ENCODE results near the gene EFHC1. TPM values are rescaled to one million over a fixed set of nuclear protein-coding genes. Genes with fewer than 3 reads are reported as not detected.
A peak's percentile ranks its signal among the peaks of the same experiment; 100 is the strongest.

The EFHC1 gene
- total and polyA plus RNA-seq, 2 donors = 27.8 to 75.6 TPM

- H3K9me3 ChIP-seq (ENCODE audit: control insufficient read depth in 2 of 2, insufficient read depth in 1 of 2, low read length in 1 of 2) = no peaks in the 10 kb centered on the region
- no peak overlapping the region for H3K27ac ChIP-seq (ENCODE audit: low read depth in 1 of 2, low read length in 1 of 2)
- peaks cover 11 to 15% of the 10 kb centered on the region in 2 donors for H3K36me3 ChIP-seq (ENCODE audit: control insufficient read depth in 2 of 2, insufficient read depth in 2 of 2, low read length in 1 of 2)
- peak in 2 of 9 donors; percentile 51 to 72 for DNase-seq (ENCODE audit: low read depth in 6 of 9, low spot score in 9 of 9)
- H3K4me3 ChIP-seq (ENCODE audit: low read length in 2 of 2) = no peak overlapping the region
- H3K27me3 ChIP-seq (ENCODE audit: control insufficient read depth in 2 of 2, insufficient read depth in 1 of 2, low read length in 1 of 2) = no peaks in the 10 kb centered on the region
- H3K4me1 ChIP-seq (ENCODE audit: control insufficient read depth in 2 of 2, insufficient read depth in 2 of 2, low read length in 2 of 2) = no peaks in the 10 kb centered on the region
These were observed 12.7 kb upstream of the EFHC1 start for GRCh38 chr6:52407467-52407866.

GRCh38 chr6:52409499-52409898 lies 10.6 kb upstream of the EFHC1 start:
- Histone ChIP-seq H3K9me3 (ENCODE audit: control insufficient read depth in 2 of 2, insufficient read depth in 1 of 2, low read length in 1 of 2) (no peaks in the 10 kb centered on the region), H3K4me1 (ENCODE audit: control insufficient read depth in 2 of 2, insufficient read depth in 2 of 2, low read length in 2 of 2) (no peaks in the 10 kb centered on the region), H3K27me3 (ENCODE audit: control insufficient read depth in 2 of 2, insufficient read depth in 1 of 2, low read length in 1 of 2) (no peaks in the 10 kb centered on the region), H3K4me3 (ENCODE audit: low read length in 2 of 2) (no peak overlapping the region), H3K27ac (ENCODE audit: low read depth in 1 of 2, low read length in 1 of 2) (no peak overlapping the region), H3K36me3 (ENCODE audit: control insufficient read depth in 2 of 2, insufficient read depth in 2 of 2, low read length in 1 of 2) (peaks cover 0 to 2% of the 10 kb centered on the region in 2 donors)
- WGBS = 90% methylated on average over 1 of the region's 1 CpG
- no peak for DNase-seq (ENCODE audit: low read depth in 6 of 9, low spot score in 9 of 9)

- H3K9me3 ChIP-seq (ENCODE audit: control insufficient read depth in 2 of 2, insufficient read depth in 1 of 2, low read length in 1 of 2) = no peaks in the 10 kb centered on the region
- no peak overlapping the region for H3K27ac ChIP-seq (ENCODE audit: low read depth in 1 of 2, low read length in 1 of 2)
- H3K27me3 ChIP-seq (ENCODE audit: control insufficient read depth in 2 of 2, insufficient read depth in 1 of 2, low read length in 1 of 2) = no peaks in the 10 kb centered on the region
- H3K36me3 ChIP-seq (ENCODE audit: control insufficient read depth in 2 of 2, insufficient read depth in 2 of 2, low read length in 1 of 2) = no peaks in the 10 kb centered on the region
- no peak overlapping the region for H3K4me3 ChIP-seq (ENCODE audit: low read length in 2 of 2)
- no peak for DNase-seq (ENCODE audit: low read depth in 6 of 9, low spot score in 9 of 9)
- no peaks in the 10 kb centered on the region for H3K4me1 ChIP-seq (ENCODE audit: control insufficient read depth in 2 of 2, insufficient read depth in 2 of 2, low read length in 2 of 2)
These were observed 9.2 kb upstream of the EFHC1 start for GRCh38 chr6:52410979-52411378.

GRCh38 chr6:52411911-52412310 lies 8.2 kb upstream of the EFHC1 start:
- Histone ChIP-seq H3K4me1 (ENCODE audit: control insufficient read depth in 2 of 2, insufficient read depth in 2 of 2, low read length in 2 of 2) (no peaks in the 10 kb centered on the region), H3K4me3 (ENCODE audit: low read length in 2 of 2) (no peak overlapping the region), H3K27ac (ENCODE audit: low read depth in 1 of 2, low read length in 1 of 2) (no peak overlapping the region), H3K36me3 (ENCODE audit: control insufficient read depth in 2 of 2, insufficient read depth in 2 of 2, low read length in 1 of 2) (no peaks in the 10 kb centered on the region), H3K27me3 (ENCODE audit: control insufficient read depth in 2 of 2, insufficient read depth in 1 of 2, low read length in 1 of 2) (no peaks in the 10 kb centered on the region), H3K9me3 (ENCODE audit: control insufficient read depth in 2 of 2, insufficient read depth in 1 of 2, low read length in 1 of 2) (no peaks in the 10 kb centered on the region)
- WGBS = 96% methylated on average over 4 of the region's 4 CpGs
- no peak for DNase-seq (ENCODE audit: low read depth in 6 of 9, low spot score in 9 of 9)

GRCh38 chr6:52415333-52415732 lies 4.8 kb upstream of the EFHC1 start:
- DNase-seq (ENCODE audit: low read depth in 6 of 9, low spot score in 9 of 9) = no peak
- H3K9me3 ChIP-seq (ENCODE audit: control insufficient read depth in 2 of 2, insufficient read depth in 1 of 2, low read length in 1 of 2) = no peaks in the 10 kb centered on the region
- 93% methylated on average over 1 of the region's 1 CpG for WGBS
- H3K4me1 ChIP-seq (ENCODE audit: control insufficient read depth in 2 of 2, insufficient read depth in 2 of 2, low read length in 2 of 2) = peaks cover 7 to 12% of the 10 kb centered on the region in 2 donors
- no peak overlapping the region for H3K4me3 ChIP-seq (ENCODE audit: low read length in 2 of 2)
- no peaks in the 10 kb centered on the region for H3K36me3 ChIP-seq (ENCODE audit: control insufficient read depth in 2 of 2, insufficient read depth in 2 of 2, low read length in 1 of 2)
- H3K27ac ChIP-seq (ENCODE audit: low read depth in 1 of 2, low read length in 1 of 2) = no peak overlapping the region
- H3K27me3 ChIP-seq (ENCODE audit: control insufficient read depth in 2 of 2, insufficient read depth in 1 of 2, low read length in 1 of 2) = no peaks in the 10 kb centered on the region

GRCh38 chr6:52415917-52416628 lies 4.1 kb upstream of the EFHC1 start:
- no peak for DNase-seq (ENCODE audit: low read depth in 6 of 9, low spot score in 9 of 9)
- no peak overlapping the region for H3K4me3 ChIP-seq (ENCODE audit: low read length in 2 of 2)
- H3K9me3 ChIP-seq (ENCODE audit: control insufficient read depth in 2 of 2, insufficient read depth in 1 of 2, low read length in 1 of 2) = no peaks in the 10 kb centered on the region
- no peak overlapping the region for H3K27ac ChIP-seq (ENCODE audit: low read depth in 1 of 2, low read length in 1 of 2)
- H3K27me3 ChIP-seq (ENCODE audit: control insufficient read depth in 2 of 2, insufficient read depth in 1 of 2, low read length in 1 of 2) = peaks cover 0 to 3% of the 10 kb centered on the region in 2 donors
- peaks cover 14 to 19% of the 10 kb centered on the region in 2 donors for H3K4me1 ChIP-seq (ENCODE audit: control insufficient read depth in 2 of 2, insufficient read depth in 2 of 2, low read length in 2 of 2)
- H3K36me3 ChIP-seq (ENCODE audit: control insufficient read depth in 2 of 2, insufficient read depth in 2 of 2, low read length in 1 of 2) = no peaks in the 10 kb centered on the region
- WGBS = 46% methylated on average over 6 of the region's 6 CpGs

- Histone ChIP-seq H3K27ac (ENCODE audit: low read depth in 1 of 2, low read length in 1 of 2) (no peak overlapping the region), H3K36me3 (ENCODE audit: control insufficient read depth in 2 of 2, insufficient read depth in 2 of 2, low read length in 1 of 2) (no peaks in the 10 kb centered on the region), H3K27me3 (ENCODE audit: control insufficient read depth in 2 of 2, insufficient read depth in 1 of 2, low read length in 1 of 2) (peaks cover 0 to 3% of the 10 kb centered on the region in 2 donors), H3K4me1 (ENCODE audit: control insufficient read depth in 2 of 2, insufficient read depth in 2 of 2, low read length in 2 of 2) (peaks cover 15 to 19% of the 10 kb centered on the region in 2 donors), H3K4me3 (ENCODE audit: low read length in 2 of 2) (no peak overlapping the region), H3K9me3 (ENCODE audit: control insufficient read depth in 2 of 2, insufficient read depth in 1 of 2, low read length in 1 of 2) (no peaks in the 10 kb centered on the region)
- peak in 6 of 9 donors; percentile 45 to 86 (median 76) for DNase-seq (ENCODE audit: low read depth in 6 of 9, low spot score in 9 of 9)
- WGBS = 2% methylated on average over 1 of the region's 1 CpG
These were observed 3.5 kb upstream of the EFHC1 start for GRCh38 chr6:52416629-52417151.

GRCh38 chr6:52417675-52418111 lies 2.4 kb upstream of the EFHC1 start:
- Histone ChIP-seq H3K27me3 (ENCODE audit: control insufficient read depth in 2 of 2, insufficient read depth in 1 of 2, low read length in 1 of 2) (peaks cover 0 to 3% of the 10 kb centered on the region in 2 donors), H3K4me1 (ENCODE audit: control insufficient read depth in 2 of 2, insufficient read depth in 2 of 2, low read length in 2 of 2) (peaks cover 15 to 19% of the 10 kb centered on the region in 2 donors), H3K27ac (ENCODE audit: low read depth in 1 of 2, low read length in 1 of 2) (no peak overlapping the region), H3K36me3 (ENCODE audit: control insufficient read depth in 2 of 2, insufficient read depth in 2 of 2, low read length in 1 of 2) (no peaks in the 10 kb centered on the region), H3K4me3 (ENCODE audit: low read length in 2 of 2) (no peak overlapping the region), H3K9me3 (ENCODE audit: control insufficient read depth in 2 of 2, insufficient read depth in 1 of 2, low read length in 1 of 2) (no peaks in the 10 kb centered on the region)
- no peak for DNase-seq (ENCODE audit: low read depth in 6 of 9, low spot score in 9 of 9)
- 99% methylated on average over 5 of the region's 5 CpGs for WGBS

GRCh38 chr6:52418606-52419005 lies 1.5 kb upstream of the EFHC1 start:
- no peak overlapping the region for H3K27ac ChIP-seq (ENCODE audit: low read depth in 1 of 2, low read length in 1 of 2)
- H3K4me3 ChIP-seq (ENCODE audit: low read length in 2 of 2) = no peak overlapping the region
- no peak for DNase-seq (ENCODE audit: low read depth in 6 of 9, low spot score in 9 of 9)
- WGBS = 71% methylated on average over 2 of the region's 2 CpGs
- H3K36me3 ChIP-seq (ENCODE audit: control insufficient read depth in 2 of 2, insufficient read depth in 2 of 2, low read length in 1 of 2) = no peaks in the 10 kb centered on the region
- H3K27me3 ChIP-seq (ENCODE audit: control insufficient read depth in 2 of 2, insufficient read depth in 1 of 2, low read length in 1 of 2) = peaks cover 0 to 3% of the 10 kb centered on the region in 2 donors
- H3K4me1 ChIP-seq (ENCODE audit: control insufficient read depth in 2 of 2, insufficient read depth in 2 of 2, low read length in 2 of 2) = peaks cover 15 to 19% of the 10 kb centered on the region in 2 donors
- H3K9me3 ChIP-seq (ENCODE audit: control insufficient read depth in 2 of 2, insufficient read depth in 1 of 2, low read length in 1 of 2) = no peaks in the 10 kb centered on the region

All from thymus (tissue), 11 donors.